Measurements from ENCODE around the gene RPS6KA2.

RPS6KA2 gene

GRCh38 chr6:166567107-166567506, 59.9 kb downstream of the RPS6KA2 start:
- no peak for DNase-seq

GRCh38 chr6:166566026-166567011, 60.7 kb downstream of the RPS6KA2 start:
- DNase-seq, result no peak

GRCh38 chr6:166565084-166565967, 61.7 kb downstream of the RPS6KA2 start:
- DNase-seq, result no peak

GRCh38 chr6:166563805-166564204, 63.2 kb downstream of the RPS6KA2 start:
- no peak for DNase-seq

GRCh38 chr6:166563200-166563599, 63.9 kb downstream of the RPS6KA2 start:
- DNase-seq, result no peak

- no peak for DNase-seq
Observed at GRCh38 chr6:166562726-166563125, 64.3 kb downstream of the RPS6KA2 start.

- DNase-seq, result peak; percentile 23
Observed at GRCh38 chr6:166561771-166562359, 65.2 kb downstream of the RPS6KA2 start.

GRCh38 chr6:166560222-166560621, 66.8 kb downstream of the RPS6KA2 start:
- no peak for DNase-seq

GRCh38 chr6:166559662-166560061, 67.4 kb downstream of the RPS6KA2 start:
- DNase-seq, result no peak

GRCh38 chr6:166559211-166559610, 67.8 kb downstream of the RPS6KA2 start:
- no peak for DNase-seq

- DNase-seq, result no peak
Observed at GRCh38 chr6:166558156-166559005, 68.7 kb downstream of the RPS6KA2 start.

GRCh38 chr6:166556863-166557322, 70.2 kb downstream of the RPS6KA2 start:
- DNase-seq, result peak; percentile 75

GRCh38 chr6:166556336-166556735, 70.7 kb downstream of the RPS6KA2 start:
- DNase-seq, result no peak

- DNase-seq, result no peak
Observed at GRCh38 chr6:166555086-166555485, 72.0 kb downstream of the RPS6KA2 start.

- no peak for DNase-seq
Observed at GRCh38 chr6:166554316-166554715, 72.7 kb downstream of the RPS6KA2 start.

GRCh38 chr6:166553563-166554271, 73.3 kb downstream of the RPS6KA2 start:
- no peak for DNase-seq

GRCh38 chr6:166552600-166552999, 74.5 kb downstream of the RPS6KA2 start:
- DNase-seq, result no peak

GRCh38 chr6:166551754-166552495, 75.1 kb downstream of the RPS6KA2 start:
- no peak for DNase-seq

GRCh38 chr6:166546653-166547052, 80.4 kb downstream of the RPS6KA2 start:
- no peak for DNase-seq

GRCh38 chr6:166545156-166546034, 81.7 kb downstream of the RPS6KA2 start:
- DNase-seq, result no peak
